Urothelium cell line (cell line): ENCODE results near the gene RAMP2.
"Not testable (repeated sequence)": the region's sequence is repeated elsewhere in the genome, so short reads cannot be mapped to it uniquely, and the experiment has no call there.

Experiments
- DNase-seq: peaks from one replicate; pipeline ENCODE4 v3.0.0; 2011; ENCODE audit warnings: low spot score, mixed read lengths
- FAIRE-seq: peaks from 2 replicates; lab custom pipeline; 2011; peaks lifted over from hg19 to GRCh38; lab: Jason Lieb, UNC

RAMP2 gene

GRCh38 chr17:42767512-42767911 is 6.5 kb downstream of the RAMP2 start:
- no peak for FAIRE-seq
- no peak for DNase-seq

GRCh38 chr17:42768006-42768405 is 7.0 kb downstream of the RAMP2 start:
- DNase-seq, FAIRE-seq: not testable (repeated sequence)

- not testable (repeated sequence) for DNase-seq, FAIRE-seq
Observed at GRCh38 chr17:42769964-42770363, 8.9 kb downstream of the RAMP2 start.

- FAIRE-seq (no peak), DNase-seq (no peak)
Observed at GRCh38 chr17:42772945-42773289, 11.9 kb downstream of the RAMP2 start.

- DNase-seq = peak; percentile 90
- no peak for FAIRE-seq
Observed at GRCh38 chr17:42773290-42774035, 12.4 kb downstream of the RAMP2 start, which contains the start of gene VPS25. Gene VPS25 (plus strand): TSS chr17:42773449. CDS start chr17:42773476, 27 bp downstream.

- DNase-seq = no peak
Observed at GRCh38 chr17:42774066-42774745, 13.2 kb downstream of the RAMP2 start.

GRCh38 chr17:42775534-42776098 is 14.6 kb downstream of the RAMP2 start:
- no peak for FAIRE-seq

More at GRCh38 chr17:42774066-42774745, 13.2 kb downstream of the RAMP2 start:
- FAIRE-seq = no peak

GRCh38 chr17:42778570-42778969 is 17.5 kb downstream of the RAMP2 start:
- DNase-seq = no peak
- no peak for FAIRE-seq

More at GRCh38 chr17:42775534-42776098, 14.6 kb downstream of the RAMP2 start:
- no peak for DNase-seq

- DNase-seq (no peak), FAIRE-seq (no peak)
Observed at GRCh38 chr17:42779304-42779935, 18.4 kb downstream of the RAMP2 start.

- no peak for DNase-seq
- FAIRE-seq = no peak
Observed at GRCh38 chr17:42779936-42780850, 19.2 kb downstream of the RAMP2 start, which contains the start of gene WNK4. Gene WNK4 (plus strand): TSS chr17:42780610. CDS start chr17:42780699, 89 bp downstream.

GRCh38 chr17:42780851-42781638 is 20.0 kb downstream of the RAMP2 start:
- DNase-seq (no peak), FAIRE-seq (no peak)

GRCh38 chr17:42781639-42782165 is 20.7 kb downstream of the RAMP2 start:
- FAIRE-seq (no peak), DNase-seq (no peak)

- FAIRE-seq = no peak
- no peak for DNase-seq
Observed at GRCh38 chr17:42782166-42783061, 21.4 kb downstream of the RAMP2 start.

GRCh38 chr17:42783062-42783790 is 22.2 kb downstream of the RAMP2 start:
- DNase-seq (peak; percentile 56), FAIRE-seq (no peak)

- no peak for FAIRE-seq
Observed at GRCh38 chr17:42783791-42784138, 22.7 kb downstream of the RAMP2 start.

GRCh38 chr17:42784409-42784808 is 23.4 kb downstream of the RAMP2 start:
- DNase-seq (no peak), FAIRE-seq (no peak)

More at GRCh38 chr17:42783791-42784138, 22.7 kb downstream of the RAMP2 start:
- DNase-seq = no peak

GRCh38 chr17:42784811-42785592 is 24.0 kb downstream of the RAMP2 start:
- DNase-seq (no peak), FAIRE-seq (no peak)
